ENCODE results near the gene PKMYT1. TPM values are rescaled to one million over a fixed set of nuclear protein-coding genes. Genes with fewer than 3 reads are reported as not detected.

The PKMYT1 gene
- total and polyA plus RNA-seq, 9 of the 15 experiments (the other 6 are each of a cell fraction or from before 2014, with no cell fraction given): 8.7 to 201 (median 37.8) TPM

- DNase-seq (ENCODE audit: extremely low read depth in 1 of 4, low spot score in 3 of 4): no peak
- BruUV-seq (replicated peaks): no TSS peak
- no peaks in the 10 kb centered on the region for H3K9me1 ChIP-seq (ENCODE audit: control insufficient read depth, insufficient read depth, low read length)
- H4K20me1 ChIP-seq (replicated peaks; ENCODE audit: control insufficient read depth, insufficient read depth, low read length): no peaks in the 10 kb centered on the region; the same call in 1 of the 2 replicates
- no peaks in the 10 kb centered on the region for H3K9me3 ChIP-seq (replicated peaks; ENCODE audit: control insufficient read depth, insufficient read depth, low read depth, low read length)
- peak overlapping the region in 1 of 2 experiments; percentile 2; a peak in 2 of 4 replicates for H3K9ac ChIP-seq (ENCODE audit: insufficient read depth in 1 of 2, low read depth in 2 of 2, low read length in 2 of 2)
- intact Hi-C loops (cut with micrococcal nuclease) (loop anchor here (10.0 kb wide), 1 partner anchor 64 kb away; the partner anchor contains the start of genes HCFC1R1, THOC6 and TNFRSF12A), in situ Hi-C loops (cut with MboI) (no loop called here)
- H2AFZ ChIP-seq (ENCODE audit: low read depth, low read length): no peak overlapping the region
- peak; percentile 7; the same call in 1 of the 2 replicates for TF ChIP-seq SPI1 (IDR thresholded peaks at IDR 0.05; ENCODE audit: borderline replicate concordance, low read depth, low read length)
- no peak for TF ChIP-seq KAT2B (IDR thresholded peaks at IDR 0.05; ENCODE audit: low read depth, low read length)
- no peak for ATAC-seq
- ChIA-PET POLR2A (interaction anchor here (0.6 to 1.3 kb wide), 6 partner anchors 10 to 805 kb away, joined by 3 to 4 read pairs (median 3); partner anchors contain the start of gene TRAF7), CTCF (ENCODE audit: low intra/inter-chr PET ratio) (no interaction called here)
- WGBS (ENCODE audit: insufficient coverage, low coverage, missing lambda C conversion rate): 34% methylated on average over 16 of the region's 17 CpGs
- no peaks in the 10 kb centered on the region for H3K36me3 ChIP-seq (ENCODE audit: control insufficient read depth, insufficient read depth, low read length)
- H3K4me1 ChIP-seq (replicated peaks in 1 of 2; ENCODE audit: control insufficient read depth in 2 of 2, insufficient read depth in 2 of 2, low read length in 2 of 2): peaks cover 2 to 61% of the 10 kb centered on the region in 2 experiments; a peak in 4 of 5 replicates
- H3K4me2 ChIP-seq (ENCODE audit: insufficient read depth, low read length): no peak overlapping the region
- H3K4me3 ChIP-seq: no peak overlapping the region
- H3K27me3 ChIP-seq (ENCODE audit: control insufficient read depth in 2 of 2, insufficient read depth in 2 of 2, low read length in 2 of 2): 0 out of 5 replicates have a peak, but pooled peaks cover 0 to under 1% of the 10 kb centered on the region in 2 experiments
- H3K79me2 ChIP-seq (ENCODE audit: control insufficient read depth, insufficient read depth, low read length): no peaks in the 10 kb centered on the region
- no peak for FAIRE-seq
- no peak overlapping the region for H3K27ac ChIP-seq (ENCODE audit: extremely low read depth, low read depth, low read length)
Observed at GRCh38 chr16:2960183-2961010, 19.8 kb downstream of the PKMYT1 start.

GRCh38 chr16:2959206-2959605 is 21.0 kb downstream of the PKMYT1 start:
- Histone ChIP-seq H3K4me1 (replicated peaks in 1 of 2; ENCODE audit: control insufficient read depth in 2 of 2, insufficient read depth in 2 of 2, low read length in 2 of 2) (peaks cover 0 to 61% of the 10 kb centered on the region in 2 experiments; a peak in 4 of 5 replicates), H2AFZ (ENCODE audit: low read depth, low read length) (no peak overlapping the region), H3K36me3 (ENCODE audit: control insufficient read depth, insufficient read depth, low read length) (no peaks in the 10 kb centered on the region), H3K9me3 (replicated peaks; ENCODE audit: control insufficient read depth, insufficient read depth, low read depth, low read length) (no peaks in the 10 kb centered on the region), H3K79me2 (ENCODE audit: control insufficient read depth, insufficient read depth, low read length) (no peaks in the 10 kb centered on the region), H3K9ac (ENCODE audit: insufficient read depth in 1 of 2, low read depth in 2 of 2, low read length in 2 of 2) (peak overlapping the region in 1 of 2 experiments; percentile 19; a peak in 1 of 4 replicates), H3K27me3 (ENCODE audit: control insufficient read depth in 2 of 2, insufficient read depth in 2 of 2, low read length in 2 of 2) (peaks cover 0 to 10% of the 10 kb centered on the region in 2 experiments; a peak in 2 of 5 replicates), H3K4me2 (ENCODE audit: insufficient read depth, low read length) (no peak overlapping the region), H3K4me3 (no peak overlapping the region), H3K9me1 (ENCODE audit: control insufficient read depth, insufficient read depth, low read length) (no peaks in the 10 kb centered on the region), H3K27ac (ENCODE audit: extremely low read depth, low read depth, low read length) (no peak overlapping the region), H4K20me1 (replicated peaks; ENCODE audit: control insufficient read depth, insufficient read depth, low read length) (no peaks in the 10 kb centered on the region; the same call in 1 of the 2 replicates)
- POLR2A ChIA-PET: interaction anchor here (0.6 to 1.6 kb wide), 4 partner anchors 11 to 127 kb away, joined by 3 to 4 read pairs (median 4); no protein-coding TSS in a partner anchor
- intact Hi-C loops (cut with micrococcal nuclease): no loop called here
- FAIRE-seq (no peak), DNase-seq (ENCODE audit: extremely low read depth in 1 of 4, low spot score in 3 of 4) (no peak), ATAC-seq (no peak)
- in situ Hi-C loops (cut with MboI): no loop called here
- TF ChIP-seq MAX (CRISPR knock-in tag; IDR thresholded peaks at IDR 0.05) (0 out of 2 replicates have a peak, but pooled peaks have one; percentile 12), ZNF699 (CRISPR knock-in tag; IDR thresholded peaks at IDR 0.05; ENCODE audit: insufficient replicate concordance) (no peak)
- CTCF ChIA-PET (ENCODE audit: low intra/inter-chr PET ratio): no interaction called here
- no TSS peak for BruUV-seq (replicated peaks)
- 14% methylated on average over 10 of the region's 10 CpGs for WGBS (ENCODE audit: insufficient coverage, low coverage, missing lambda C conversion rate)
